Hindlimb muscle (tissue), 1 donor: ENCODE measurements around the gene ZNF724. TPM values are rescaled to one million over a fixed set of nuclear protein-coding genes. Genes with fewer than 3 reads are reported as not detected.
"Not testable (repeated sequence)": the region's sequence is repeated elsewhere in the genome, so short reads cannot be mapped to it uniquely, and the experiment has no call there.

ENCODE experiments used
- DNase-seq: peaks from one replicate; pipeline ENCODE4 v3.0.0-alpha.2; 2013
- polyA plus RNA-seq: library from polyadenylated mRNA; unstranded; fragments of 120-200 nt; gene quantifications from one replicate; pipeline ENCODE4 v1.2.1, GENCODE V29; 2013; ENCODE audit not compliant: insufficient read length

Gene ZNF724
- 2.4 TPM for polyA plus RNA-seq

DNA sequence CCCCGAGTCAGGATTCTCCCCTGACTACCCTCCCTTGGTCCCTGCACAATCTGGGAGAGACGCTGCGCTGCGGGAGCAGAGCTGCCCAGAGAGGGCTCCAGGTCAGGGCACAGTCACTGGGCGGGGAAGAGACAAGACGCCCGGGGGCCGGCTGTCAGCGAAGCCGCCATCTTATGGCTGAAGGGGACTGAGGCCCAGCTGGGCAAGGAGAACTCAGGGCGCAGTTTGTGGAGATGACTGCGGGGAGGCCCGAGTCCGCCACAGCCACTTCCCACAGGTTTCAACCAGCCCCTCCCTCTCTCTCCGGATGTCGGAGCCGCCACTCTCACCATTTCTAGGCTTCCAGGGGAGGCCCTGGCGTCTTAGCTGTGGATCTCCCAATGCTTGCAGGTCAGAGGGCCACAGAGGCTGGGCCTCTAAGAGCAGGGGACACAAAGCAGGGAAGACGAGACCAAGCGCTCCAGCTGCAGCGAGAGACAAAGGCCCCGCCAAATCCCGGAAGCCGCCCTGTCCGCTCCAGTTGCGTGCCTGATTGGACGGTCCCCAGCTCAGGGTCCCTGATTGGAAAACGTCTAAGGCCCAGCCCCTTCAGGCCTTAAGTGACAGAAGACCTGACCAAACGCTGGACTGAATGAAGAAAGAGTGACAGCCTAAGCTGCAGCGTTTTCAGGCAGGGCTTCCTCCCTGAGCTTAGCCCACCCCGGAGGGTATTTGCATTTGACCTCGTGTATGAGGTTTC, at the start of gene ZNF724:
Gene ZNF724 (minus strand): TSS at position 484 of the 739 bp plus-strand sequence. CDS start 152 bp downstream, at position 332.
- peak; percentile 95 for DNase-seq

- DNase-seq, result no peak
Measured at GRCh38 chr19:23294141-23294540, 43.9 kb upstream of the ZNF724 start.

GRCh38 chr19:23289966-23290365, 39.8 kb upstream of the ZNF724 start:
- not testable (repeated sequence) for DNase-seq

GRCh38 chr19:23287620-23288019, 37.4 kb upstream of the ZNF724 start:
- no peak for DNase-seq

- no peak for DNase-seq
Measured at GRCh38 chr19:23286477-23286876, 36.3 kb upstream of the ZNF724 start.

DNA sequence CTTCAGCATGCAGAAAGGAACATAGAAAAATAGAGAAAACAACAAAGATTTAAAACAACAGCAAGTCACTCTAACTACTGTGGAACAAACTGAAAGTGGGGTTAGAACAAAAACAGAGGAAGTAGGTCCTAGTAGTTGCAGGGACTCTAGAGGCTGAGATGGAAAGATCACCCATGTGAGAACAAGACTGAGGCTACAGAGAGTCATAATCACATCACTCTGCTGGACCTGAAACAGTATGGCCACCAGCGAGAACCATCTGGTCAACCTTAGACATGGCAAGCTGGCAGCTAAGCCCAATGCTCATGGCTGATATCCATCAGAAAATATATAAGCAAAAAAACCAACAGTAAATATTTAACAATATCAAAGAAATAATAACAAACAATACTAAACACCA, 35.8 kb upstream of the ZNF724 start:
- DNase-seq, result no peak

DNA sequence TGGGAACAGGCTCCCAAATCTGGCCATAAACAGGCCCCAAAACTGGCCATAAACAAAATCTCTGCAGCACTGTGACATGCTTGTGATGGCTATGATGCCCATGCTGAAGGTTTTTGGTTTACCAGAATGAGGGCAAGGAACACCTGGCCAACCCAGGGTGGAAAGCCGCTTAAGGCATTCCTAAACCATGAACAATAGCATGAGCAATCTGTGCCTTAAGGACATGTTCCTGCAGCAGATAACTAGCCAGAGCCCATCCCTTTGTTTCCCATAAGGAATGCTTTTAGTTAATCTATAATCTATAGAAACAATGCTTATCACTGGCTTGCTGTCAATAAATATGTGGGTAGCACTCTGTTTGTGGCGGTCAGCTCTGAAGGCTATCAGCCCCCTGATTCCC, 35.1 kb upstream of the ZNF724 start:
- not testable (repeated sequence) for DNase-seq

DNA sequence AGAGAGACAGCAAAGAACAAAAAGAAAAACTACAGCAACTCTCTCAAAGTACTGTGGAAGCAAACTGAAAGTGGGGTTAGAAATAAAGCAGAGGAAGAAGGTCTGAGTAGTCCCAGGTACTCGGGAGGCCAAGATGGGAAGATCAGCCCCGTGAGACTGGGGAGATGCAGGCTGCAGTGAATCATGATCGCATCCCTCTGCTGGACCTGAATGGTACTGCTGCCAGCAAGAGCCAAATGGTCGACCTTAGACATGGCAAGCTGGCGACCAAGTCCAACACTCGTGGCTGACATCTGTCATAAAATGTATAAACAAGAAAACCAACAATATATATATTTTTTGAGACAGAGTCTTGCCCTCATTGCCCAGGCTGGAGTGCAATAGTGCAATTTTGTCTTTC, 33.7 kb upstream of the ZNF724 start:
- DNase-seq, result no peak

GRCh38 chr19:23281663-23282276, 31.6 kb upstream of the ZNF724 start:
- DNase-seq, result no peak

DNA sequence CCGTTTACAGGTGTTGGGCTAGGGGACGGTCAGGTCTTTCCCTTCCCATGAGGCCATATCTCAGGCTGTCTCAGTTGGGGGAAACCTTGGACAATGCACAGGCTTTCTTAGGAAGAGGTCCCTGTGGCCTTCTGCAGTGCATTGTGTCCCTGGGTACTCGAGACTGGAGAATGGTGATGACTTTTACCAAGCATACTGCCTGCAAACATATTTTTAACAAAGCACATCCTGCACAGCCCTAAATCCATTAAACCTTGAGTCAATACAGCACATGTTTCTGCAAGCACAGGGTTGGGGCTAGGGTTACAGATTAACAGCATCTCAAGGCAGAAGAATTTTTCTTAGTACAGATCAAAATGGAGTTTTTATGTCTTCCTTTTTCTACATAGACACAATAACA, 27.9 kb upstream of the ZNF724 start:
- DNase-seq, result not testable (repeated sequence)

DNA sequence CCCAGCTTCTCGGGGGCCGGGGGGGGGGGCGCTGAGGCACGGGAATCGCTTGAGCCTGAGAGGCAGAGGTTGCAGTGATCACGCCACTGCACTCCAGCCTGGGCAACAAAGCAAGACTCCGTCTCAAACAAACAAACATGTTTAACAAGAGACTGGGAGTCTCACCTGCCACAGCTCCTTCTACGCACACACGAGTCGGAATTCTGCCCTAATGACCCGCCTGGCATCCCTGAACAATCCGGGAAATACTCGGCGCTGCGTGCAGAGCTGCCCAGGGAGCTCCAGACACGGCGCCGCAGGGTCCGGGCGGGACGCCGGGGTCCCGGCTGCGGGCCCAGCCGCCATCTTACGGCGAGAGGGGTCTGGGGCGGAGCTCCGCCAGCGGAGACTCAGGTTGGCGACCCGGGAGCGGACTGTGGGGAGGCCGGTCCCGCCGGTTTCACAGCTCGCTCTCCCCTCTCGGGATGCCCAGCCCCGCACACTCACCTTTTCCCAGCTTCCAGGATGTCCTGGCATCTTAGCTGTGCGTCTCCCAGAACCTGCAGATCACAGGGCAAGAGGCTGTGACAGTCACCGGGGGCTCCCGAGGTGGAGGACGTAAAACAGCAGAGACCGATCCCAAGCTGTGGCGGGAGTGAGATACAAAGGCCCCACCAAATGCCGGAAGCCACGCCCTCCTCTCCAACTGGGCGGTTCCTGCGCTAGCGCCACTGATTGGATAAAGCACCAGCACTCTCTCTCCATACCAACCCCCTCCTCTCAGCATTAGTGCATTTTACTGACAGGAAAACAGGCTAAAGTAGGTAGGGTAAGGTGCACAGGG, 23.6 kb upstream of the ZNF724 start:
- peak; percentile 90 for DNase-seq

DNA sequence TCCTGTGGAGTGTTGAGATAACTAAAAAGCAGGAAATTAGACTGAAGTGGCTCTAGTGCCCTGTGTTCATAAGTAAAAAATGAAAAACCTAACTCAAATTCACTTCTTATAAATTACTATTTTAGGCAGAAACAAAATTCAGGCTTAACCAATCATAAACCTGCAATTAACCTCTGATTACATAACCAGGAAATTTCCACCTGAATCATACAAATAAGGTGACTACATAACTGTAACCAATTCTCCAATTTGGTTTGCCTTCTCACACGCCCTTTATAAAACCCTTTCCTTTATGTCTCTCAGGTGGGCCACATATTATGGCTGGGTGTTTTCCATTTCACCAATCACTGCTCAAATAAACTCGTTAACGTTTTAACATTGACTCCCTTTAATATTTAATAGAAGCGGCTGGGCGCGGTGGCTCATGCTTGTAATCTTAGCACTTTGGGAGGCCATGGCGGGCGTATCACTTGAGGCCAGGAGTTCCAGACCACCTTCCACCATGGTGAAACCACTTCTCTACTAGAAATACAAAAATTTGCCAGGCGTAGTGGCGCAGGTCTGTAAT, 22.9 kb upstream of the ZNF724 start:
- DNase-seq, result no peak

GRCh38 chr19:23263870-23264590, 13.8 kb upstream of the ZNF724 start:
- no peak for DNase-seq

DNA sequence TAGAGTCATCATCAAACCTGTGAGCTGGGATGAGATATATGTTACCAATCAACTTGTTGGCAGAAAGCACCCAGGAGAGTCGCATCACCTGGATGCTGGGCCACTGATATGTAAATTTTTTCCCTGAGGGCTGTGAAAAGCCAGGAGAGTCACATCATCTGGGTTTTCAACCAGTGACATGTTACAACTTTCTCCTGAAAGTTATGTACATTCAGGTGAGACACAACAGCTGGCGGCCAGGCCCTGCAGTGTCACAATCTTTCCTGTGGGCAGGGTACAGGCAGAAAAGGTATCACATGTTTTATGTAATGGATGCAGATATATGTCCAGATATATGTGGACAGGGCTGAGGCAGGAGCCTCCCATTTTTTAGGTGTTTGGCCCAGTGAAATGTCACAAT, 13.2 kb upstream of the ZNF724 start:
- DNase-seq, result no peak

- DNase-seq, result no peak
Measured at GRCh38 chr19:23262920-23263319, 12.7 kb upstream of the ZNF724 start.

DNA sequence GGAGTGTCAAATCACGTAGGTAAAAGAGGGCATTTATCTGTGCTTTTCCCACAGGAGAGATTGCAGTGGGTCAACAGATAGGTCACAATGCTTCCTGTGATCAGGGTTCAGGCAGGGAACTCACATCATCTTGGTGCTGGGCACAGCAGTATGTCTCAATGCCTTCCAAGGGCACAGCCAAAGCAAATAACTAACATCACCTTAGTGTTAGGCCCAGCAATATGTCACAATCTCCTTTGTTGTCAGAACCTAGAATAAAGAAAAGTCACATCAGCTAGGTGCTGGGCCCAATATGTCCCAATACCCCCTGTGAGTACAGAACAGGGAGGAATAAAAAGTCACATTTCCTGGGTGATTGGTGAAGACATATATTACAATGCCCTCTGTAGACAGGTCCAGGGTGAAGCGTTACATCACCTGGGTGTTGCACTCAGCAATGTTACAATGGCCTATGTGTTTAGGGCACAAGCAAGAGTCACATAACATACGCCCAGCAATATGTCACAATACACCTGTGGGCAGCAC, 11.4 kb upstream of the ZNF724 start:
- DNase-seq, result no peak

DNA sequence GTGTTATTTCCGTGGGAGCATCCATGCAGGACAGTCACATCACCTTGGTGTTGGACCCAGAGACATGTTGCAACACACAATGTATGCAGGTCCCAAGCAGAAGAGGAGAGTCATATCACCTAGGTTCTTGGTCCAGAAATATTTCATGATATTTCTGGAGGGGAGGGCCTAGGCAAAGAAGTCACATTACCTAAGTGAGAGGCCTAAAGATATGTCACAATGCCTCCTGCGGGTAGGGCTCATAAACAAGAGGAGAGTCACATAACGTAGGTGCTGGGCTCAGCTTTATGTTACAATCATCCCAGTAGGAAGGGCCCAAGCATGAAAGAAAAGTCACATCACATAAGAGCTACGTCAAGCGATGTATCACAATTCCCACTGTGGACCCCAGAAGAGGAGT, 10.8 kb upstream of the ZNF724 start:
- no peak for DNase-seq

GRCh38 chr19:23259961-23260360, 9.8 kb upstream of the ZNF724 start:
- no peak for DNase-seq

GRCh38 chr19:23255700-23256099, 5.5 kb upstream of the ZNF724 start:
- no peak for DNase-seq

GRCh38 chr19:23254141-23254910, 4.1 kb upstream of the ZNF724 start:
- DNase-seq, result no peak

DNA sequence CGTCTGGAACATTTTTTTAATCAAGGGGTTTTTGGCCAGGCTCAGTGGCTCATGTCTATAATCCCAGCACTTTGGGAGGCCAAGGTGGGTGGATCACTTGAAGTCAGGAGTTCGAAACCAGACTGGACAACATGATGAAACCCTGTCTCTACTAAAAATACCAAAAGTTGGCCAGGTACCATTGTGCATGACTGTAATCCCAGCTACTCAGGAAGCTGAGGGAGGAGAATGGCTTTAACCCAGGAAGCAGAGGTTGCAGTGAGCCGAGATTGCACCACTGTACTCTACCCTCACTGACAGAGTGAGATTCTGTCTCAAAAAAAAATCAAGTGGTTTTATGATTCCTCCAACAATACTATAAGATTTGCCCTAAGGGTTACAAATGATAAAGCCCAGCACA, 3.1 kb upstream of the ZNF724 start:
- DNase-seq, result not testable (repeated sequence)
